Measurements from ENCODE around the gene KMO.

Gene KMO

GRCh38 chr1:241536969-241537368 lies 4.8 kb downstream of the KMO start:
- peak; percentile 15 for DNase-seq (ENCODE audit: low spot score)

GRCh38 chr1:241542199-241542907 lies 10.2 kb downstream of the KMO start:
- no peak for DNase-seq (ENCODE audit: low spot score)

- no peak for DNase-seq (ENCODE audit: low spot score)
Observed at GRCh38 chr1:241548008-241548407, 15.8 kb downstream of the KMO start.

GRCh38 chr1:241550318-241550717 lies 18.1 kb downstream of the KMO start:
- DNase-seq (ENCODE audit: low spot score): no peak

GRCh38 chr1:241551759-241552638 lies 19.8 kb downstream of the KMO start:
- no peak for DNase-seq (ENCODE audit: low spot score)

- no peak for DNase-seq (ENCODE audit: low spot score)
Observed at GRCh38 chr1:241553886-241554592, 21.9 kb downstream of the KMO start.

GRCh38 chr1:241555526-241555925 lies 23.3 kb downstream of the KMO start:
- no peak for DNase-seq (ENCODE audit: low spot score)

DNA sequence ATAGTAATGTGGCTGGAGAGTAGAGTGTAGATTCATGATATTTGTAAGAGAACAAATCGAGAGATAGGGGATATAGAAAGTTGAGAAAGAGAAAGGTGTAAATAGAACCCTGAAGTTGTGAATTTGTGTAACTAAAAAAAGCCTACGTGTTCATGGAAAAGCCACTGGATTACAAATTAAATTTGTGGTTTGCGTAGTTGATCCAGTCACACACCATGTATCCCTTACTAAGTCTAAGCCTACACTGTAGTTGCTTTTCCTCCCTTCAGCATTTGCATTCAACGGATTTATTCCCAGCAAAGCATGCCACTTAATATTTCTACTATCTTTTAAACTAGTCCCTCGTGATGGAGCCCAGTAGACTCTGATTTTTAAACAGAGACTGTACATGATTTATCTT lies 24.9 kb downstream of the KMO start:
- DNase-seq (ENCODE audit: low spot score): no peak

GRCh38 chr1:241557551-241558193 lies 25.5 kb downstream of the KMO start:
- no peak for DNase-seq (ENCODE audit: low spot score)

DNA sequence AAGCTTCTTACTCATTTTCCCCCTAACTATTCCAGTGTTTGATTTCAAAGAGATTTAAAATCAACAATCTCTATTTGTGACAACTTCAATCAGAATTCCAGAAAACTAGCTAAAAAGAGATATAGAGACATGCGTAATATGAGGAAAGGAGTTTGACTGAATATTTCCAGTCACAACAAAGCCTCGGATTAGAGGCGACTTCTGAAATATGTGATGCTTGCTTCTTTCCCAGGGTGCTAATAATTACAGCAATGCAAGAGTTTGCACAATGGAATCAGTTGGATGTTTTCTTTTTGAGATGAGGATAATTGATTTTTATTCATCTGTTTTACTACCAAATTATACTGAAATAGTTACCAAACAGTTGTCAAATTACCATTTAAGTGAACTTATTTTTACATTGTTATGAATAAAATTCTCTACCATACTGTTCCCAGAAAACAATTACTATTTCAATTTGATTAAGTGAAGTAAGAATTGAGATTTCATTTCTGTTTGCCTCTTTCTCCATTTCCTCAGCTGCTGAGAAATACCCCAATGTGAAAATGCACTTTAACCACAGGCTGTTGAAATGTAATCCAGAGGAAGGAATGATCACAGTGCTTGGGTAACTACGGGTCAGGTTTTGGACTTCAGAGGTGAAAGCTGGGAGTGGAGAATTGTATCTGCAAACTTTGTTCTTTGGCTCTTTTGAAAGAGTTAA lies 28.1 kb downstream of the KMO start:
- no peak for DNase-seq (ENCODE audit: low spot score)

DNA sequence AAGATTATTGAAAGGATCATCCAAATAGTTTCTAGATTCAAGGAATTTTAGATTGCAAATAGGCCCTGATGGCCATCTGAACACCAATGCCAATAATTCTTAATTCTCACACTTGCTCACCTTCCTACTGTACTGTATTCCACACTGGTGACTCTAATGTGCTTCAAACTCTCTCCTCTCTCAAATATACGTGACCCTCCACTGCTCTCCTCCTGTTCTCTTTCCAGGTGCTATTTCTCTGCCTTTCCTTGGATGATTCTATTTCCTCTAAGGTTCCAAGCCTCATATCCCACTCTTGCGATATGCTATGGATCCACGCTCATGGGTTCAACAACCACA lies 28.6 kb downstream of the KMO start:
- no peak for DNase-seq (ENCODE audit: low spot score)

DNA sequence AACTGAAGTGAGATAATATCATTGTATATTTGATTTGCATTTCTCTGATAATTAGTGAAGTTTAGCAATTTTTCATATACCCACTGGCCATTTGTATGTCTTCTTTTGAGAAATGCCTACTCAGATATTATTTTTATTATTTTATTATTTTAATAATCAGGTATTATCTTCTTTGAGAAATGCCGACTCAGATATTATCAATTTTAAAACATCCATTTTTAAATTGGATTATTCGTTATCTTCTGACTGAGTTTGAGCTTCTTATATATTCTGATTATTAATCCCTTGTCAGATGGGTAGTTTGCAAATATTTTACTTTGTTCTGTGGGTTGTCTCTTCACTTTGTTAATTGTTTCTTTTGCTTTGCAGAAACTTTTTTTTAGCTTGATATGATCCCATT lies 37.7 kb downstream of the KMO start:
- DNase-seq (ENCODE audit: low spot score): no peak

GRCh38 chr1:241574154-241574553 lies 42.0 kb downstream of the KMO start:
- DNase-seq (ENCODE audit: low spot score): no peak

DNA sequence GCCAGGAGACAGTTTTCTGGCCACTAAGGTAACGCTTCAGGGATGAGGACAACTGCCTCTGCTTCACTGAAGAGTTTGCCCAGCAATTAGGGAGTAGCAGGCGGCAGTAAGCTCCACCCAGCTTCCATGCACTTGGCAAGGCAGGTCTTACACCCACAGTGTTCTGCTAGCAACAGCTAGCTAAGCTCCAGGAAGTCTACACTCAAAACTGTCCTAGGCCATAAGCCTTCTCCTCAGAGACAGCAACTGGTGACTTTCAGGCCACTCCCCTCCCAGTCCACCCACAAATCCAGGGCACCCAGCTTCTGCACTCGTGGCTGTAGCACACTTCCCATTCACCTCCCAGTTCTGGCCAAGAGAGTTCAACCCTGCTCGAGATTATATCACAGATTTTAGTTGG lies 47.3 kb downstream of the KMO start:
- DNase-seq (ENCODE audit: low spot score): no peak

GRCh38 chr1:241582921-241583321 lies 50.7 kb downstream of the KMO start:
- no peak for DNase-seq (ENCODE audit: low spot score)

DNA sequence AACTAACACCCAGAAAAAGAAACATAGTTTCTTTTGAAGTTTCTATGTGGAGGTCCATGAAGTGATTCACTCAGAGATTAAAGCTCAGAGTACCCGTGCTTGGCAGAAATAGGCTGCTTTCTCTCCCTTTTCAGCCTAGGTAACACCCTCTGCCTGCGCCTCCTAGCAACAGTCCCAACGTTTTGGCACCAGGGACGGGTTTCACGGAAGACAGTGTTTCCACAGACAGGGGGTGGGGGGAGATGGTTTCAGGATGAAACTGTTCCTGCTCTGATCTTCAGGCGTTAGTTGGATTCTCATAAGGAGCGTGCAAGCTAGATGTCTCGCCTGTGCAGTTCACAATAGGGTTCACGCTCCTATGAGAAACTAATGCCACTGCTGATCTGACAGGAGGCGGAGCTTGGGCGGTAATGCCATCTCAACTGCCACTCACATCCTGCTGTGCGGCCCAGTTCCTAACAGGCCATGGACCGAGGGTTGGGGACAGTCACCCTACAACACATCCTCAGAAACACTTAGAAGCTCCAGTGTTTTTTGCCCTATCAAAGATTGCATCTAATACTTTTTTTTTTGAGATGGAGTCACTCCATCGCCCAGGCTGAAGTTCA lies 54.8 kb downstream of the KMO start:
- peak; percentile 19 for DNase-seq (ENCODE audit: low spot score)

DNA sequence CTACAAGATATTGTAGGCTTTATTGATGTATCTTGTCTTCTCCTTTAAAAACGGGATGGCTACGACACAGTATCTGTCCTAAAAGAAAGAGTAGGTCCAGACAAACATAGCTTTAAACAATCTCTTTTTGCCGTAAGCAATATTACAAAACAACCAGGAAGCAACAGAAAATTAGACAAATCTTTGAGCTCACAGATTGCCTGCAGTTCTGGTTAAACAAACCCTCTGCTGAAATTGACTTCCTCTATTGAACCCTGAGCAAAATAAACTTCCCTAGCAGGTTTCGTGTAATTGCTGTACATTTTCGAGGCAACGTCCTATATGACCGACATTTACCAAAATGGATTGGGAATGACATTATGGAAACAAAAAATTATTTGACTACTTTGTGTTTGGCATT lies 57.3 kb downstream of the KMO start:
- no peak for DNase-seq (ENCODE audit: low spot score)

- DNase-seq (ENCODE audit: low spot score): no peak
Observed at GRCh38 chr1:241590719-241591118, 58.5 kb downstream of the KMO start.

GRCh38 chr1:241591317-241591716 lies 59.1 kb downstream of the KMO start:
- no peak for DNase-seq (ENCODE audit: low spot score)

DNA sequence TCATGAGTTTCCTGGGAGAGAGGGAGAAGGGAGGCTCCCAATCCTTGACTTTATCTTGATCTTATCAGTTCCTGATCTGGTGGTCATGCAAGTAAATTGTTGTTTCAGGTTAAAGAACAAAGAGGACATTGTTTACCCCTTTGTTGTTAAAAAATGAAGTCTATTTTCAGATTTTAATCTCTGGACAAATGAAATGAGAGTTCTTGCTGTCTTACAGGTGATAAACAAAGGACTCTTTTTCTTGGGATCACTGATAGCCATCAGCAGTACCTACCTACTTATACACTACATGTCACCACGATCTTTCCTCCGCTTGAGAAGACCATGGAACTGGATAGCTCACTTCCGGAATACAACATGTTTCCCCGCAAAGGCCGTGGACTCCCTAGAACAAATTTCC lies 59.6 kb downstream of the KMO start:
- no peak for DNase-seq (ENCODE audit: low spot score)

DNA sequence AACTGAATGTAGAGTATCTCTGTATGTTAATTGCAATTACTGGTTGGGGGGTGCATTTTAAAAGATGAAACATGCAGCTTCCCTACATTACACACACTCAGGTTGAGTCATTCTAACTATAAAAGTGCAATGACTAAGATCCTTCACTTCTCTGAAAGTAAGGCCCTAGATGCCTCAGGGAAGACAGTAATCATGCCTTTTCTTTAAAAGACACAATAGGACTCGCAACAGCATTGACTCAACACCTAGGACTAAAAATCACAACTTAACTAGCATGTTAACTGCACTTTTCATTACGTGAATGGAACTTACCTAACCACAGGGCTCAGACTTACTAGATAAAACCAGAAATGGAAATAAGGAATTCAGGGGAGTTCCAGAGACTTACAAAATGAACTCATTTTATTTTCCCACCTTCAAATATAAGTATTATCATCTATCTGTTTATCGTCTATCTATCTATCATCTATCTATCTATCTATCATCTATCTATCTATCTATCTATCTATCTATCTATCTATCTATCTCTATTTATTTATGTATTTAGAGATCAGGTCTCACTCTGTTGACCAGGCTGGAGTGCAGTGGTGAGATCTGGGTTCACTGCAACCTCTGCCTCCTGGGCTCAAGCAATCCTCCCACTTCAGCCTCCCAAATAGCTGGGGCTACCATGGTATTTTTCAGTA lies 60.2 kb downstream of the KMO start:
- DNase-seq (ENCODE audit: low spot score): no peak
